HEK293 (cell line): ENCODE results near the gene MRPS10.

ENCODE experiments used
- CTCF ChIA-PET: fragments of 350-600 bp; formaldehyde crosslinking; extraction: SDS; loops from one replicate; lab custom pipeline; 2021; ENCODE audit warnings: antibody characterized with exemption; lab: Yijun Ruan, JAX
- POLR2A ChIA-PET: fragments of 300-600 bp; formaldehyde crosslinking; extraction: SDS; loops from one replicate; lab custom pipeline; 2020; ENCODE audit warnings: antibody characterized with exemption, inconsistent platforms; lab: Yijun Ruan, JAX
- H3K27ac ChIP-seq: fragments of 200-500 bp; sonication (Bioruptor generic); 2 replicates; pipeline ENCODE4 v1.5.1; 2014; ENCODE audit warnings: low read depth, low read length, control low read depth, inconsistent platforms; ENCODE audit errors: extremely low read depth
- H3K36me3 ChIP-seq, 2 experiments: fragments of 200-500 bp in 1 of 2; sonication (Bioruptor generic) in 1 of 2; 1 replicate in 1 of 2; 2 replicates in 1 of 2; pipeline ENCODE4 v1.5.1; 2014 to 2017; ENCODE audit warnings: inconsistent platforms in 2 of 2, low read length in 2 of 2; ENCODE audit not compliant: control insufficient read depth in 2 of 2, insufficient read depth in 1 of 2
- H3K4me1 ChIP-seq: fragments of 200-500 bp; sonication (Bioruptor generic); 2 replicates; pipeline ENCODE4 v1.5.1; 2014; ENCODE audit warnings: mild to moderate bottlenecking, low read length, inconsistent platforms; ENCODE audit not compliant: control insufficient read depth, insufficient read depth
- H3K4me3 ChIP-seq: 2 replicates; pipeline ENCODE4 v1.5.1; 2011; ENCODE audit warnings: low read depth, mild to moderate bottlenecking, control low read depth, low read length, moderate library complexity
- H3K9me3 ChIP-seq: fragments of 200-500 bp; sonication (Bioruptor generic); 2 replicates; pipeline ENCODE4 v1.5.1; 2014; ENCODE audit warnings: low read depth, low read length, inconsistent platforms; ENCODE audit not compliant: control insufficient read depth, insufficient read depth
- HOXD13 ChIP-seq: sonication (generic); formaldehyde crosslinking; IDR thresholded peaks from 2 replicates; pipeline ENCODE4 v1.8.0; 2022; ENCODE audit warnings: missing genetic modification reagents, borderline replicate concordance
- KLF10 ChIP-seq: fragments of 450-650 bp; IDR thresholded peaks from 2 replicates; pipeline ENCODE4 v1.5.1; 2018; ENCODE audit warnings: missing biosample characterization, mild to moderate bottlenecking, missing genetic modification characterization
- KLF16 ChIP-seq: fragments of 450-650 bp; formaldehyde crosslinking; IDR thresholded peaks from 2 replicates; pipeline ENCODE4 v1.5.1; 2017; ENCODE audit warnings: missing biosample characterization, missing genetic modification characterization
- SETDB1 ChIP-seq: IDR thresholded peaks from one replicate; pipeline ENCODE4 v1.6.1; 2017; ENCODE audit warnings: mild to moderate bottlenecking, low read length, moderate library complexity, mixed read lengths; ENCODE audit not compliant: insufficient read length
- SP2 ChIP-seq: fragments of 450-650 bp; formaldehyde crosslinking; IDR thresholded peaks from 2 replicates; pipeline ENCODE4 v1.5.1; 2016; ENCODE audit warnings: missing biosample characterization, missing genetic modification characterization
- ZBTB10 ChIP-seq: fragments of 450-650 bp; formaldehyde crosslinking; IDR thresholded peaks from 2 replicates; pipeline ENCODE4 v1.5.1; 2016; ENCODE audit warnings: missing biosample characterization, missing genetic modification characterization
- ZBTB26 ChIP-seq: fragments of 450-650 bp; formaldehyde crosslinking; optimal IDR thresholded peaks from 2 replicates; pipeline ENCODE3; 2016; ENCODE audit warnings: missing biosample characterization, mild to moderate bottlenecking, missing genetic modification characterization
- ZBTB8A ChIP-seq: fragments of 450-650 bp; formaldehyde crosslinking; IDR thresholded peaks from 2 replicates; pipeline ENCODE4 v1.5.1; 2016; ENCODE audit warnings: missing biosample characterization, missing genetic modification characterization
- ZNF146 ChIP-seq: fragments of 450-650 bp; formaldehyde crosslinking; IDR thresholded peaks from 2 replicates; pipeline ENCODE4 v1.5.1; 2016; ENCODE audit warnings: missing biosample characterization, missing genetic modification characterization
- ZNF19 ChIP-seq: fragments of 450-650 bp; formaldehyde crosslinking; IDR thresholded peaks from 2 replicates; pipeline ENCODE4; 2016; ENCODE audit warnings: missing biosample characterization, missing genetic modification characterization, low read depth
- ZNF202 ChIP-seq: fragments of 450-650 bp; formaldehyde crosslinking; IDR thresholded peaks from 2 replicates; pipeline ENCODE4 v1.5.1; 2016; ENCODE audit warnings: missing biosample characterization, missing genetic modification characterization, borderline replicate concordance
- ZNF266 ChIP-seq: fragments of 450-650 bp; formaldehyde crosslinking; IDR thresholded peaks from 2 replicates; pipeline ENCODE4 v1.5.1; 2016; ENCODE audit warnings: missing biosample characterization, missing genetic modification characterization, low read depth
- ZNF280D ChIP-seq: fragments of 450-650 bp; formaldehyde crosslinking; IDR thresholded peaks from 2 replicates; pipeline ENCODE4 v1.5.1; 2016; ENCODE audit warnings: missing biosample characterization, missing genetic modification characterization
- ZNF433 ChIP-seq: fragments of 450-650 bp; formaldehyde crosslinking; IDR thresholded peaks from 2 replicates; pipeline ENCODE4 v1.5.1; 2016; ENCODE audit warnings: missing biosample characterization, missing genetic modification characterization, low read depth
- ZNF510 ChIP-seq: fragments of 450-650 bp; formaldehyde crosslinking; IDR thresholded peaks from 2 replicates; pipeline ENCODE4 v1.5.1; 2018; ENCODE audit warnings: mild to moderate bottlenecking, missing genetic modification characterization, missing biosample characterization; ENCODE audit not compliant: insufficient replicate concordance
- ZNF529 ChIP-seq: fragments of 450-650 bp; formaldehyde crosslinking; IDR thresholded peaks from 2 replicates; pipeline ENCODE4 v1.5.1; 2017; ENCODE audit warnings: missing genetic modification characterization, missing biosample characterization; ENCODE audit not compliant: insufficient replicate concordance
- ZNF585B ChIP-seq: fragments of 450-650 bp; formaldehyde crosslinking; IDR thresholded peaks from 2 replicates; pipeline ENCODE4 v1.5.1; 2016; ENCODE audit warnings: missing biosample characterization, missing genetic modification characterization
- ZNF747 ChIP-seq: fragments of 450-650 bp; formaldehyde crosslinking; IDR thresholded peaks from 2 replicates; pipeline ENCODE4 v1.5.1; 2016; ENCODE audit warnings: missing biosample characterization, missing genetic modification characterization
- ZSCAN30 ChIP-seq: fragments of 450-650 bp; IDR thresholded peaks from 2 replicates; pipeline ENCODE4 v1.5.1; 2018; ENCODE audit warnings: missing biosample characterization, mild to moderate bottlenecking, missing genetic modification characterization, moderate library complexity
- TF ChIP-seq, protein P1 (sequence below): fragments of 450-650 bp; formaldehyde crosslinking; IDR thresholded peaks from 2 replicates; pipeline ENCODE4 v1.5.1; 2016; ENCODE audit warnings: missing biosample characterization, missing genetic modification characterization

Gene MRPS10

DNA sequence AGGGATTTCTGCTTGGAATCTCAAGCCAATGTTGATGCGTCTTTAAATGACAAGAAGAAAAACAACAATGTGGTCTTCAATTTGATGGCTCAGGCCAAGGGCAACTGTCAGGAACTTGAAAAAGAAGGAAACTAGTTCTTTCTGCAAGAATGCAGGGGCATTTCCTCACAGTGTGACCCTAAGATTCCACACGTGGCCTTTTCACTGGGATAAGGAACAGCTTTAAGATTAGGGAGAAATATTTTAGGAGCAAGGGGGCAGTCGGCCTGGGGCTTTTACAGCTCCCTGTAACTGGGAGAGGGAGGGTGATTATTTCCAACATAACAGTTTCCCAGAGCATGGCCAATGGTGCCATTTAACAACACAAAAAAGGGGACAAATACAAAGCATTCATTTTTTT lies 39.4 kb upstream of the MRPS10 start:
- ChIA-PET POLR2A (no interaction called here), CTCF (interaction anchor here (2.1 kb wide), 1 partner anchor 291 kb away, joined by 6 read pairs; no protein-coding TSS in a partner anchor)
- no peaks in the 10 kb centered on the region for H3K9me3 ChIP-seq
- no peak for TF ChIP-seq ZNF146
- no peak for TF ChIP-seq SP2
- no peak for TF ChIP-seq ZNF280D (tag by site-specific recombination)
- TF ChIP-seq HOXD13 (CRISPR knock-in tag): no peak
- no peak for TF ChIP-seq KLF10
- no peak for TF ChIP-seq ZNF266 (tag by site-specific recombination)
- TF ChIP-seq, all 188 proteins: peak for 0
- Histone ChIP-seq H3K4me1 (peaks cover 5% of the 10 kb centered on the region), H3K36me3 (peaks cover 0 to 17% of the 10 kb centered on the region in 2 experiments; a peak in 1 of 3 replicates), H3K4me3 (no peak overlapping the region), H3K27ac (no peak overlapping the region)

GRCh38 chr6:42255050-42255449 lies 37.4 kb upstream of the MRPS10 start:
- H3K9me3 ChIP-seq: no peaks in the 10 kb centered on the region
- TF ChIP-seq ZBTB10 (tag by site-specific recombination) (no peak), ZNF747 (tag by site-specific recombination) (no peak), ZNF202 (tag by site-specific recombination) (no peak), ZBTB8A (tag by site-specific recombination) (no peak), ZNF585B (tag by site-specific recombination) (no peak), SETDB1 (no peak), ZNF510 (no peak), KLF16 (no peak), ZSCAN30 (tag by site-specific recombination) (no peak), ZNF19 (no peak), ZBTB26 (tag by site-specific recombination) (no peak), ZNF529 (tag by site-specific recombination) (no peak), ZNF433 (tag by site-specific recombination) (no peak), KLF10 (no peak)
- TF ChIP-seq, protein P1, sequence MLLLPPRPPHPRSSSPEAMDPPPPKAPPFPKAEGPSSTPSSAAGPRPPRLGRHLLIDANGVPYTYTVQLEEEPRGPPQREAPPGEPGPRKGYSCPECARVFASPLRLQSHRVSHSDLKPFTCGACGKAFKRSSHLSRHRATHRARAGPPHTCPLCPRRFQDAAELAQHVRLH (tag by site-specific recombination): no peak
- H3K36me3 ChIP-seq: peaks cover 0 to 17% of the 10 kb centered on the region in 2 experiments; a peak in 1 of 3 replicates
- no peak overlapping the region for H3K4me3 ChIP-seq
- POLR2A ChIA-PET: no interaction called here
- CTCF ChIA-PET: no interaction called here
- H3K4me1 ChIP-seq: peaks cover 10% of the 10 kb centered on the region
- H3K27ac ChIP-seq: no peak overlapping the region
